ENCODE results near the gene EDIL3.

Gene EDIL3

GRCh38 chr5:83942155-83942554 lies 442.5 kb downstream of the EDIL3 start:
- DNase-seq = no peak

GRCh38 chr5:83937837-83938236 lies 446.8 kb downstream of the EDIL3 start:
- no peak for DNase-seq

GRCh38 chr5:83931969-83932368 lies 452.7 kb downstream of the EDIL3 start:
- no peak for DNase-seq

GRCh38 chr5:83927140-83927733 lies 457.4 kb downstream of the EDIL3 start:
- DNase-seq = peak; percentile 3

- DNase-seq = no peak
Observed at GRCh38 chr5:83925955-83926337, 458.7 kb downstream of the EDIL3 start.

GRCh38 chr5:83925321-83925954 lies 459.2 kb downstream of the EDIL3 start:
- DNase-seq = no peak

- no peak for DNase-seq
Observed at GRCh38 chr5:83924891-83925290, 459.8 kb downstream of the EDIL3 start.

- no peak for DNase-seq
Observed at GRCh38 chr5:83924171-83924570, 460.5 kb downstream of the EDIL3 start.

GRCh38 chr5:83922699-83923098 lies 462.0 kb downstream of the EDIL3 start:
- DNase-seq = no peak

- DNase-seq = no peak
Observed at GRCh38 chr5:83921666-83922193, 462.9 kb downstream of the EDIL3 start.

GRCh38 chr5:83919071-83920041 lies 465.3 kb downstream of the EDIL3 start:
- DNase-seq = no peak

GRCh38 chr5:83917261-83917908 lies 467.3 kb downstream of the EDIL3 start:
- no peak for DNase-seq

GRCh38 chr5:83914662-83915418 lies 469.8 kb downstream of the EDIL3 start:
- no peak for DNase-seq

GRCh38 chr5:83914199-83914598 lies 470.5 kb downstream of the EDIL3 start:
- DNase-seq = no peak

GRCh38 chr5:83913593-83913992 lies 471.1 kb downstream of the EDIL3 start:
- DNase-seq = no peak

- no peak for DNase-seq
Observed at GRCh38 chr5:83911367-83911919, 473.2 kb downstream of the EDIL3 start.

- DNase-seq = no peak
Observed at GRCh38 chr5:83900306-83900705, 484.4 kb downstream of the EDIL3 start.

- DNase-seq = no peak
Observed at GRCh38 chr5:83899326-83899970, 485.2 kb downstream of the EDIL3 start.

- no peak for DNase-seq
Observed at GRCh38 chr5:83895860-83896259, 488.8 kb downstream of the EDIL3 start.

GRCh38 chr5:83891261-83891660 lies 493.4 kb downstream of the EDIL3 start:
- no peak for DNase-seq

All from CD4-positive, alpha-beta T cell treated with Interleukin-17A for 1 hour (primary cell).